SK-N-MC (cell line): ENCODE data around the gene XKR7.
"Not testable (repeated sequence)": the region's sequence is repeated elsewhere in the genome, so short reads cannot be mapped to it uniquely, and the experiment has no call there.

ENCODE experiments used
- DNase-seq: peaks from one replicate; pipeline ENCODE4 v3.0.0-alpha.2; 2011; ENCODE audit warnings: low read depth, low spot score
- H3K27ac ChIP-seq: fragments of 200-600 bp; sonication (generic); 2 replicates; pipeline ENCODE4 v1.5.1; 2016; ENCODE audit warnings: mixed run types
- H3K36me3 ChIP-seq: fragments of 200-600 bp; sonication (generic); 2 replicates; pipeline ENCODE4 v1.6.1; 2017; ENCODE audit warnings: antibody characterized with exemption, low read length, mixed read lengths; ENCODE audit not compliant: insufficient read depth
- H3K4me3 ChIP-seq: fragments of 200-600 bp; sonication (generic); 2 replicates; pipeline ENCODE4 v1.5.1; 2016
- H3K9ac ChIP-seq: fragments of 200-600 bp; sonication (generic); 2 replicates; pipeline ENCODE4 v1.8.0; 2017; ENCODE audit warnings: mixed run types, mixed read lengths; ENCODE audit not compliant: insufficient read length
- H3K9me3 ChIP-seq: fragments of 200-600 bp; sonication (generic); 2 replicates; pipeline ENCODE4 v1.6.1; 2017; ENCODE audit warnings: low read depth, mild to moderate bottlenecking, antibody characterized with exemption, low read length, moderate library complexity, mixed read lengths
- EZH2 ChIP-seq: fragments of 200-600 bp; sonication (generic); IDR thresholded peaks from one replicate; pipeline ENCODE4 v1.6.1; 2017; ENCODE audit warnings: antibody characterized with exemption
- FOXP2 ChIP-seq: optimal IDR thresholded peaks from 2 replicates; pipeline ENCODE3; 2011; ENCODE audit warnings: mild to moderate bottlenecking, moderate library complexity; ENCODE audit not compliant: insufficient read depth; ENCODE audit errors: extremely low read length, control extremely low read depth
- POLR2AphosphoS5 ChIP-seq: IDR thresholded peaks from 2 replicates; pipeline ENCODE4 v1.6.1; 2012; ENCODE audit warnings: mild to moderate bottlenecking, low read depth, low read length, borderline replicate concordance

Gene XKR7

GRCh38 chr20:31924561-31924960 lies 43.4 kb upstream of the XKR7 start:
- Histone ChIP-seq H3K27ac (no peak overlapping the region), H3K36me3 (no peaks in the 10 kb centered on the region), H3K9me3 (no peaks in the 10 kb centered on the region), H3K9ac (no peak overlapping the region), H3K4me3 (no peak overlapping the region)
- DNase-seq = no peak
- TF ChIP-seq POLR2AphosphoS5 = no peak

- no peak overlapping the region for H3K27ac ChIP-seq
These were observed 42.3 kb upstream of the XKR7 start for GRCh38 chr20:31925631-31926030.

DNA sequence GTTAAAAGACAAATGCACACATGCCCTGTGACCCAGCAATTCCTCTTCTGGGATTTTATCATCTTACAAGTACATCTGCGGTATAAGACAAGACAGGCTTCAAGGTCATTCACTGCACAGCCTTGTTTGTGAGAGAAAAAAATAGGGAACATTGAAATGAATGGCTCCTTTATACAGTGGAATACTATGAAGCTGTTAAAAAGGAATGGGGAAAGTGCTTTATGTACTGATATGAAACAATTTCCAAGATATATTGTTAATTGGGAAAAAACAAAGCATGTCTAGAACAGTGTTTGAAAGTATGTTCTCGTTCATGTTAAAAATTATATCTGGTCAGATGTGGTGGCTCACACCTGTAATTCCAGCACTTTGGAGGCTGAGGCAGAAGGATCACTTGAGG lies 41.5 kb upstream of the XKR7 start:
- no peak for DNase-seq
- Histone ChIP-seq H3K9ac (no peak overlapping the region), H3K27ac (no peak overlapping the region), H3K4me3 (no peak overlapping the region), H3K36me3 (no peaks in the 10 kb centered on the region), H3K9me3 (no peaks in the 10 kb centered on the region)
- TF ChIP-seq POLR2AphosphoS5 (no peak), EZH2 (no peak), FOXP2 (no peak)

More at GRCh38 chr20:31925631-31926030, 42.3 kb upstream of the XKR7 start:
- no peaks in the 10 kb centered on the region for H3K9me3 ChIP-seq
- no peaks in the 10 kb centered on the region for H3K36me3 ChIP-seq
- TF ChIP-seq FOXP2 (no peak), EZH2 (no peak), POLR2AphosphoS5 (no peak)
- H3K9ac ChIP-seq = no peak overlapping the region
- no peak for DNase-seq
- no peak overlapping the region for H3K4me3 ChIP-seq

GRCh38 chr20:31927627-31928159 lies 40.3 kb upstream of the XKR7 start:
- H3K9ac ChIP-seq = no peak overlapping the region
- H3K4me3 ChIP-seq = no peak overlapping the region
- H3K36me3 ChIP-seq = no peaks in the 10 kb centered on the region
- TF ChIP-seq POLR2AphosphoS5 (no peak), FOXP2 (no peak), EZH2 (no peak)
- H3K27ac ChIP-seq = no peak overlapping the region
- no peaks in the 10 kb centered on the region for H3K9me3 ChIP-seq
- DNase-seq = no peak

DNA sequence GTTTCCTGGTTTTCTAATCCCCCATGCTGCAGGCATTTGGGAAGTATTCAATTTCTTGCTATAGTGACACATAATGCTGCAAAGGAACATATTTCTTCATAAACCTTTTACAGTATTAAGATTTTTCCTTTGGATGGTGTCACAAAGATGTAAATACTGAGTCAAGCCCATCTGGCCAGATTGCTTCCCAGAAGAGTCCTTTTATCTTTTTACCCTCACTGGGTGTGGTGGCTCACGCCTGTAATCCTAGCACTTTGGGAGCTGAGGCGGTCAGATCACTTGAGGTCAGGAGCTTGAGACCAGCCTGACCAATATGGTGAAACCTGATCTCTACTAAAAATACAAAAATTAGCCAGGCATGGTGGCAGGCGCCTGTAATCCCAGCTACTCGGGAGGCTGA lies 38.3 kb upstream of the XKR7 start:
- H3K9me3 ChIP-seq, H3K4me3 ChIP-seq, H3K27ac ChIP-seq: not testable (repeated sequence)

GRCh38 chr20:31930779-31931178 lies 37.2 kb upstream of the XKR7 start:
- no peaks in the 10 kb centered on the region for H3K9me3 ChIP-seq
- H3K9ac ChIP-seq = no peak overlapping the region
- DNase-seq = no peak
- H3K27ac ChIP-seq = no peak overlapping the region
- TF ChIP-seq FOXP2 (no peak), EZH2 (no peak)
- no peak overlapping the region for H3K4me3 ChIP-seq
- no peaks in the 10 kb centered on the region for H3K36me3 ChIP-seq

More for the DNA sequence above, 38.3 kb upstream of the XKR7 start:
- not testable (repeated sequence) for H3K9ac ChIP-seq, DNase-seq, H3K36me3 ChIP-seq

- H3K36me3 ChIP-seq = no peaks in the 10 kb centered on the region
- H3K4me3 ChIP-seq = no peak overlapping the region
- no peak for DNase-seq
- H3K9ac ChIP-seq = no peak overlapping the region
- no peak overlapping the region for H3K27ac ChIP-seq
- TF ChIP-seq FOXP2 (no peak), POLR2AphosphoS5 (no peak), EZH2 (no peak)
- H3K9me3 ChIP-seq = no peaks in the 10 kb centered on the region
These were observed 34.3 kb upstream of the XKR7 start for GRCh38 chr20:31933698-31934097.

DNA sequence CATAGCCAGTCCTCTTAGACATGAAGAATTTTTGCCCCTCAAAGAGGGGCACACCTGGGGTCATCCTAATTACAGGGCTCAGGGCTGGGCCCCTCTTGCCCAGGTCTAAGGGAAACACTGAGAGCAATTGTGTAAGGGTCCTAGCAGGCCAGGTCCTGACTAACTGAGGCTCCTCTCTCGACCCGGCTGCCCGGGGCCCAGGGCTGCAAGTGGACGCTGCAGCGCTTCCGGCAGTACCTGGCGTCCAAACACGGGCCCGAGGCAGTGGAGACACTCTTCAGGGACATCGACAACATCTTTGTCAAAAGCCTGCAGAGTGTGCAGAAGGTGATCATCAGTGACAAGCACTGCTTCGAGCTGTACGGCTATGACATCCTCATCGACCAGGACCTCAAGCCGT lies 33.5 kb upstream of the XKR7 start:
- TF ChIP-seq FOXP2 = no peak
- TF ChIP-seq EZH2 = no peak
- TF ChIP-seq POLR2AphosphoS5 = no peak
- no peak overlapping the region for H3K27ac ChIP-seq

GRCh38 chr20:31934968-31935764 lies 32.8 kb upstream of the XKR7 start:
- TF ChIP-seq POLR2AphosphoS5 (no peak), EZH2 (no peak), FOXP2 (no peak)
- H3K9ac ChIP-seq = no peak overlapping the region
- no peaks in the 10 kb centered on the region for H3K36me3 ChIP-seq
- no peak overlapping the region for H3K4me3 ChIP-seq
- H3K27ac ChIP-seq = no peak overlapping the region
- no peaks in the 10 kb centered on the region for H3K9me3 ChIP-seq
- DNase-seq = no peak

More for the DNA sequence above, 33.5 kb upstream of the XKR7 start:
- Histone ChIP-seq H3K36me3 (no peaks in the 10 kb centered on the region), H3K4me3 (no peak overlapping the region), H3K9ac (no peak overlapping the region), H3K9me3 (no peaks in the 10 kb centered on the region)
- no peak for DNase-seq
